HG02970 (cell line): ENCODE results near the gene CLDN10.

Source experiments
- ATAC-seq: cut with Tn5 transposase; IDR thresholded peaks from one replicate; pipeline ENCODE4 v1.9.1; 2021; ENCODE audit warnings: mild to moderate bottlenecking, moderate library complexity, moderate number of reproducible peaks; ENCODE audit not compliant: unreplicated experiment, low FRiP score

CLDN10 gene

DNA sequence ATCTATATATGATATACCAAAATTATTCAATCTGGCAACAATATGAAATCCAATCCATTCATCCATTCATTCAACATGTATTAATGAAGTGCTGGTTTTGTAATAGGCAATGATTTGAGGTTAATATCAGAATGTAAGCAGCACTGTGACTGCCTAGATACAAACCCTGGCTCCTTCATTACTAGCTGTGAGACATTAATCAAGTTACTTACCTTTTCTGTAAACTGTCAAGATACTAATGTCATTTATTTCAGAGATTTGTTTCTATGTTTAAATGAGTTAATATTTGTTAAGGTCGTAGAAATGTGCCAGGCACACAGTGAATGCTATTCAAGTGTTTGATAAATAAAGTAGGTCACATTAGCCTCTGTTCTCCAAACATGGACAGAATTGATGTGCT, 40.9 kb downstream of the CLDN10 start:
- ATAC-seq = no peak

- no peak for ATAC-seq
Measured at GRCh38 chr13:95596701-95597100, 44.2 kb downstream of the CLDN10 start.

- ATAC-seq = no peak
Measured at GRCh38 chr13:95601216-95601615, 48.7 kb downstream of the CLDN10 start.

DNA sequence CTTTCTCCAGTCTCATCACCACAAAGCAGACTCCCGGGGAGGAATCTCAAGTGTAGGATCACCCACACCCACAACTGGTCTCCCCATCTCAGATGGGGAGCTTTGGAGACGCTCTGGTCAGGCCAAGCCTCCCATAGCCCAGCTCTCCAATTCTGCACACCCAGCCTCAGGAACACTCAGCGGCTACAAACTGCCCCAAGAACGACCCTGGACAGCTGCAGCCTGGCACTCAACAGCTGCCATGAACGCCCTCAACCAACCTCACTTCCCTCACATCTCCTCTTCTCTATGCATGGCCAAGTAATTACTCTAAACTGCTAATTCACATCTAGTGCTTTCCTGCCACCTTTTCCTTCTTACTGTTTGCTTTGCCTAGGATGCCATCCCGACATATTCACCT, 49.4 kb downstream of the CLDN10 start:
- ATAC-seq = no peak

- no peak for ATAC-seq
Measured at GRCh38 chr13:95603887-95604555, 51.5 kb downstream of the CLDN10 start.

DNA sequence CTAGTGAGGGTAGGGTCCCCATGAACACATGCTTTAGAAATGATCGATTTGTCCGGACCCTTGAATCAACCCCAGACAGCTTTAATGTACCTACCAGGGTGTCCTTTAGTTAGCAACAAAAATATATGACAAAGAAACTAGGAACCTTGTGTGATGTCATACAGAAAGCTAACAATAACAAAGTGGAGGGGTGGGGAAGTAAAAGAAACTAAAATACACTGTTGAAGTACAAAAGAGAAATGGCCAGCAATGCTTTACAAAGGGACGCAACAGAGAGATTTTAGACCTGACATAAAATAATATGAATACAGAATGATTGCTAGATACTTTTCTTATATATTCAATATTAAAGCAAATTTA, 52.0 kb downstream of the CLDN10 start:
- no peak for ATAC-seq

DNA sequence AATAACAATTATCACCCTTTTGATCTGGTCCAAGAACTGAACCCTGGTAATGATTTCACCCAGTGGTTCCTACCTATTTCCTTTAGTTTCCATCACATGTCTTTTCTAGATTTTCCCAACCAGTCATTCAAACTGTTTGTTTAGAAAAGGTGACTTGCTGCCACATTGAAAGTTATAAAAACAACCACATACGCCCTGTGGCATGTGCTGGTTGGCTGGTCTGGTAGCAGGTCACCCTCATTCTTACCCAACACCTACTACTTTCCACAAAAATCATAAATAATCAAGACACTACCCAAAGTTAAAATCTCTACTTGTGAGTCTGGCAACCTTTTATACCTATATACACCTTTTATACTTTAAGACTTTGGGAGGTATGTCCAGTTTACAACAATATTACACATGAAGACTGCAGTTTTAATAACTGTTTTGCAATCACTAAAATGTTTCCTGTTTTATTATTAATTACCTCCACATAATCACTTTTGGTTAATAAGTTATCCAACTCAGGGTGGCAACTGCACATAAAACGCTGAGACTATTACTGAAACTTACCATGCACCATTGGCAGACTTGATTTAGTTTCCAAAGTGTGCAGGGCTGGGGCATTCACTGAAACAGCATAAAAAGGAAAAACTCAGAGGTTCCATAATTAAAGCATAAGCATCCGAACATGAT, 53.1 kb downstream of the CLDN10 start:
- no peak for ATAC-seq

GRCh38 chr13:95607366-95607765, 54.8 kb downstream of the CLDN10 start:
- ATAC-seq = no peak

DNA sequence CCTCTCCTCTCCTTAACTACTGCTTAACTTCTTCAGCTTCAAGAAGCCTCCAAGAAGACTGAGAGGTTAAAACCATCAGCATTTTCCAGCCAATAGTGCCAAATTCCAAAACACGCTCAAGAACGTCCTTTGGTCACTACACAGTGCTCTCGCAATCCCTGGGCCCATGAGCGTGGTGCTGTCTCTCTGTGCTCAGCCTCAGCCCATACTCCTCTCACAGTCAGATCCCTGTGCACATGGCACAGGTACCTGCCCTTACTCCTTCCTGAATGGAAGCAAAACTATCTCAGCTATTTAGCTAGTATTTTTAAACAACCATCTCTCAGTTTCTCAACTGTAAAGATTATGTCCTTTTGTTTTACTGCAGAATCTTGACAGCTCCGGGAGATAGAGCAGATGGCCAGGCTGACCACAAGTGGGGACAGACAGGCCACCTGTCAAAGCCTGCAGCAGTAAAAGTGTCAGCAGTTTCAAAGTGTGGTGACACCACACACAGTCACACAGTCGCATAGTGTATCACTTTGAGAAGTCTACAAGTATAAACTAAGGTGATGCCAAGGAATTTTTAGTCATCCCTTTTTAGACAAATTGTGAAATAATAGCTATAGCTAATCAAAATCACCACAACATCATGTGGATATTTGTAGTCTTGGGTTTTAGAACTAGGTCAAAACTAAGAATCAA, 56.3 kb downstream of the CLDN10 start:
- ATAC-seq = no peak

DNA sequence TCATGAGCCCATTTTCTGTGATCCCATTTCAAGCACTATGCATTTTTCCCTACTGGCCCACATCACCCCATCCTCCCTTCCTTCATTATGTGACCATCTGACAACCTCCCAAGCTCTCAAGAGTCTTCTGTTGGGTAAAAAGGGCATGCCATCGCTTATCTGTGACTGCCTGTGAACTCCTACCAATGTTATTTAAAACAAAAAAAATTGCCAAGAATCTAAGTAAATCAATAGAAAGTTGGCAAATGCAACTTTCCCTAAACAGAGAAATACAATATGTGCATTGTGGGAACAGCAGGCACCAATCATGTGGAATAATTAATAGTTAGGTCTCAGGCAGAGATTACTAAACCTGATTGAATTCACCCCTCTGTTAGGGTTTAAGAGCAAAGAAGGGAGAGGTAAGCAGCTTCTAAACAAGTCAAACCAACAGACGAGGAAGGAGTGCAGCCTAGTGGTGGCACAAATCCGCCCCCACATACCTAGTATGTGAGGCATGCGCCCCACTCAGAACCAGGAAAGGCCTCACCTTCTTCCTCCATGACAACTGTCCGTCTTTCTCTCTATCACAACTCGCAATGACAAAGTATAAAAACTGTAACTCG, 62.2 kb downstream of the CLDN10 start:
- no peak for ATAC-seq

DNA sequence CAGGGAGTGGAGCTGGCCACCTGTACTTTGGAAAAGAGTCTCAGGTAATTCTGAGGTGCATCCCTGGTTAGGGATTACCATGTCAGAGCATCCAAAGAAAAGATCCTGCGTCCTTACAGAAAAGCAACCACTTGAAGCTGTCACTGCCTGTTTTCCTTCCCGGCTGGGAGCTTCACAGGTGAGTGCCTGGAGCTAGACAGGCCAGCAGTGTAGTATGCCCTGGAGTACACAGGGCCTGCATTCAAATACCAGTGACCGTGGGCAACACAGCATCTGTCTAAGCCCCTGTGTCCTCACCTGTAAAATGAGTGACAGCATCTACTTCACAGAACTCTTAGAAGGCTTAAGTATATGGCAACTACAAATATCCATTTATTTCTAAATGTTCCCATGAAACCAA, 63.0 kb downstream of the CLDN10 start:
- no peak for ATAC-seq

DNA sequence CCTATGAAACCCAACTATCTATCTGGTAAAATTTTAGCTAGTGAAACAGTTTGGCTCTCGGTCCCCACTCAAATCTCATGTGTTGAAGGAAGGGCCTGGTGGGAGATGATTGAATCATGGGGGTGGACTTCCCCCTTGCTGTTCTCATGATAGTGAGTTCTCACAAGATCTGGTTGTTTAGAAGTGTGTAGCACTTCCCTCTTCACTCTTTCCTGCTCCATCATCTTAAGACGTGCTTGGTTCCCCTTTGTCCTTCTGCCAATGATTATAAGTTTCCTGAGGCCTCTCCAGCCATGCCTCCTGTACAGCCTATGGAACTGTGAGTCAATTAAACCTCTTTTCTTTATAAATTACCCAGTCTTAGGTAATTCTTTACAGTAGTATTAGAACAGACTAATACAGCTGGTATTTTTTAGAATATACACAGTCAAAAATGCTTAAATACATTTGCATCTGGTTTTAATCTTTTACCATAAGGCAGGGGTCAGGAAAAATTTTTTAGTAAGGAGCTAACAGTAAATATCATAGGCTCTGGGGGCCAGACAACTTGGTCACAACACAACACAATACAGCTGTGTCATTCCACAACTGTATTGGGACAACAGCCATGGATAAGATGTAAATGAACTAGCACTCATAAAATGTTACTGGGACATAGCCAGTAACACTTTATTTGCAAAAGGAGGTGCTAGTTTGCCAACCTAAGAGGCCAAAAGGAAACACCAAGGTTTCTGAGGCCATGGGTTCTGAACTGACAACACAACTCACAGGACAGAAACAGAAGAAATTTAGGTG, 67.7 kb downstream of the CLDN10 start:
- ATAC-seq = no peak

DNA sequence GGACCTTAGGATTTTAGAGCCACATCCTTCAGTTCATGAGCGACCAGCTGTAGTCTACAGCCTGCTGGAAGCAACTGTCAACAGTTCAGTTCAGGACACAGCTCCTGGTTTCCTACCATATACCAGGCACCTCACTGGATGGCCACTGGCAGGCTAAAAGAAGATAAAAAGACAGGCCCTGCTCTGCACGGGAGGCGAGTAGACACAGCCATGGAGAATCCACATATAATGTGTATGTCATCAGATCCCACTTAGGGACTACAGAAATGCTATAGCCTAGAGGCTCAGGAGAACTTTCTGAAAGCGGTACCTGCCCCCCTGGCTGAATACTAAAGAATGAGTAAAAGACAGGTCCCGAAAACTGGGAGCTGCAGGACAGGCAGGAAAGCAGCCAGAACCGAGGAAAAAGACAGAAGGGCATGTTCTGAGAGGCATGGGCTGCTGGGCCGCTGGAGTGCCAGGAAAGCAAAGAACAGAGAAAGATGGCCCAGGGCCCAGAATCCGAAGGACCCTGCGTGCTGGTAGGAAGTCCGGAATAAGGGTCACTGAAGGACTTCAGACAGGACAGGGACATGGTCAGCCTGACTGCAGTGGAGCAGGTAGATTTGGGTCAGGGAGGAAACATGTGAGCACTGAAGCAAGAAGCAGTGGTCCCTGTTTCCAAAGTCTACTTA, 68.4 kb downstream of the CLDN10 start:
- no peak for ATAC-seq

DNA sequence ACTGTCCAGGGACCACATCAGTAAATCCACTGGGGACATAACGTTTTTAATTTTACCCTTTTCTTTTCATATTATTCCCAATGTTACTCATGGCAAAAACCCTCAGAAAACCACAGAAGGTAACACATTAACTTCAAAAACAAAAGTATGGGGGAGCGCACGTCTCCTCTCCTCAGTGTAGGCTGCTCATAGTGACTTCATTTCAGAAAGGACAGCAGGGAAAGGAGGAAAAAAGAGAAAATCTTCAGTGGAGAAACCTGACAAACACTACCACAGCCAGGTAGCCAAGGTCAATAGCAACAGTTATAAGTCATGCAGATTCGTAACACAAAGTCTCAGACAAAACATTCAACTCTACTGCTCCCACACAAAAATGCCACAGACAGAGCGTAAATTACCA, 70.6 kb downstream of the CLDN10 start:
- ATAC-seq = no peak

DNA sequence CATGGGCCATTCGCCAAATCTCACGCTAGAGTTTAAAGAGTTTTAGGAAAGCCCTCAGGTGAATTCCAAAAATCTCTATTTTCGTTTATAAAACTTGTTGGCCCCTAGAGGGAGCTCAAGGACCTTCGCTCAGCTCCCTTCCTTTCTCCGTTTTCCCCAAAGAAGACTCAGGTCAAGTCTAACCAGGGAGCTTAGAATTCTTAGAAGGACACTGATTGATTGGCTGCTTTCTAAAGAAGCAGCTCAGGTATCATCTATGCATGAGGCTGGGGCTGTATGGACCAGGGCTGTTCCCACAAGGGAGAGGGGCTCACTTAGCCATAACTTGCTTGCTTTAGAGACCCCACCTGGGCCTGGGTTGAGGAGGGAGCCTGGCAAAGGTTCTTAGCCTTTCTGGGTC, 71.5 kb downstream of the CLDN10 start:
- ATAC-seq = no peak

DNA sequence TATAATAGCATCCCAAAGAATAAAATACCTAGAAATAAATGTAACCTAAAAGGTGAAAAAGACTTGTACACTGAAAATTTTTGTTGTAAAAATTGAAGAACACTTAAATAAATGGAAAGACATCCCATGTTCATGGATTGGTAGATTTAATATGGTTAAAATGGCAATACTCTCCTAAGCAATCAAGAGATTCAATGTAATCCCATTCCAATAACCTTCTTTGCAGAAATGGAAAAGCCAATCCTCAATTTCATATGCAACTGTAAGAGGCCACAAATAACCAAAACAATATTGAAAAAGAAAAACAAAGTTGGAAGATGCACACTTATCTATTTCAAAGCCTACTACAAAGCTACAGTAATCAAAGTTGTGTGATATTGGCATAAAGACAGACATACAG, 74.2 kb downstream of the CLDN10 start:
- no peak for ATAC-seq

DNA sequence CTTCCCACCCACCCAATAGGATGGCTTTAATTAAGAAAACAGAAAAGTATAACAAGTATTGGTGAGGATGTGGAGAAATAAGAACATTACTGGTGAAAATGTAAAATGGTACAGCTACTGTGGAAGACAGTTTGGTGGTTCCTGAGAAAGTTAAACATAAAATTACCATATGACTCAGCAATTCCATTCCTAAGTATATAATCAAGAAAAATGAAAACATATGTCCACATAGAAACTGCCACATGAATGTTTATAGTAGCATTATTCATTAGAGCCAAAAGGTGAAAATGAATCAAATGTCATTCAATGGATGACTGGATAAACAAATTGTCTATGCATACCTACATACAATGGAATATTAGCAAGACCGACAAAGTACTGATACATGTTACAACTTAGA, 75.1 kb downstream of the CLDN10 start:
- ATAC-seq = no peak

DNA sequence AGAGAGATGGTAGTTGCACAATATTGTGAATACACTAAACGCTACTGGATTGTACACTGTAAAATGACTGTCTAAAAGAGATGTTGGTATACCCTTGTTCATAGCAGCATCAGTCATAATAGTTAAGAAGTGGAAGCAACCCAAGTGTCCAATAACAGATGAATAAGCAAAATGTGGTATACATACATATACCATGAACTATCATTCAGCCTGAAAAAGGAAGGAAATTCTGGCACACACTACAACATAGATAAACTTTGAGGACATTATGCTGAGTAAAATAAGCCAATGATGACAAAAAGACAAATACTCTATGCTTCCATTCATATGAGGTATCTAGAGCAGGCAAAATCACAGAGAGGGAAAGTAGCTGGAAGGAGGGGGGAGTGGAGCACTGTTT, 76.0 kb downstream of the CLDN10 start:
- ATAC-seq = no peak

- ATAC-seq = no peak
Measured at GRCh38 chr13:95629071-95629470, 76.6 kb downstream of the CLDN10 start.
